ENCODE results near the gene CITED4. TPM values are rescaled to one million over a fixed set of nuclear protein-coding genes. Genes with fewer than 3 reads are reported as not detected.
A peak's percentile ranks its signal among the peaks of the same experiment; 100 is the strongest.

Gene CITED4
- total RNA-seq, 1 donor from 2014 or later: 30.8 TPM

- Mint-ChIP-seq H3K4me1 (ENCODE audit: low read depth) (peaks cover 2% of the 10 kb centered on the region), H3K9me3 (ENCODE audit: low read depth) (peaks cover 21% of the 10 kb centered on the region), H3K4me3 (ENCODE audit: low read depth) (no peak overlapping the region), H3K27ac (no peak overlapping the region), H3K36me3 (ENCODE audit: insufficient read depth) (no peaks in the 10 kb centered on the region), H3K27me3 (peaks cover 6% of the 10 kb centered on the region)
- no peak for TF ChIP-seq CTCF (IDR thresholded peaks at IDR 0.05; ENCODE audit: unreplicated experiment)
- DNase-seq (ENCODE audit: low spot score, unreplicated experiment): no peak
These were observed 31.8 kb upstream of the CITED4 start for GRCh38 chr1:40893946-40894345.

- Mint-ChIP-seq H3K36me3 (ENCODE audit: insufficient read depth) (no peaks in the 10 kb centered on the region), H3K9me3 (ENCODE audit: low read depth) (peaks cover 21% of the 10 kb centered on the region), H3K27me3 (peaks cover 15% of the 10 kb centered on the region), H3K27ac (no peak overlapping the region), H3K4me3 (ENCODE audit: low read depth) (no peak overlapping the region), H3K4me1 (ENCODE audit: low read depth) (no peaks in the 10 kb centered on the region)
- TF ChIP-seq CTCF (IDR thresholded peaks at IDR 0.05; ENCODE audit: unreplicated experiment): no peak
- DNase-seq (ENCODE audit: low spot score, unreplicated experiment): no peak
These were observed 30.2 kb upstream of the CITED4 start for GRCh38 chr1:40892354-40892753.

- DNase-seq (ENCODE audit: low spot score, unreplicated experiment): no peak
- Mint-ChIP-seq H3K27ac (no peak overlapping the region), H3K4me3 (ENCODE audit: low read depth) (no peak overlapping the region), H3K4me1 (ENCODE audit: low read depth) (no peaks in the 10 kb centered on the region), H3K27me3 (peaks cover 27% of the 10 kb centered on the region), H3K36me3 (ENCODE audit: insufficient read depth) (no peaks in the 10 kb centered on the region), H3K9me3 (ENCODE audit: low read depth) (peaks cover 21% of the 10 kb centered on the region)
- no peak for TF ChIP-seq CTCF (IDR thresholded peaks at IDR 0.05; ENCODE audit: unreplicated experiment)
These were observed 28.6 kb upstream of the CITED4 start for GRCh38 chr1:40890771-40891170.

- no peaks in the 10 kb centered on the region for H3K4me1 Mint-ChIP-seq (ENCODE audit: low read depth)
- no peak overlapping the region for H3K4me3 Mint-ChIP-seq (ENCODE audit: low read depth)
- no peak overlapping the region for H3K27ac Mint-ChIP-seq
- DNase-seq (ENCODE audit: low spot score, unreplicated experiment): no peak
- H3K27me3 Mint-ChIP-seq: peaks cover 41% of the 10 kb centered on the region
- no peak for TF ChIP-seq CTCF (IDR thresholded peaks at IDR 0.05; ENCODE audit: unreplicated experiment)
- H3K9me3 Mint-ChIP-seq (ENCODE audit: low read depth): no peaks in the 10 kb centered on the region
- no peaks in the 10 kb centered on the region for H3K36me3 Mint-ChIP-seq (ENCODE audit: insufficient read depth)
These were observed 25.5 kb upstream of the CITED4 start for GRCh38 chr1:40887652-40888051.

- Mint-ChIP-seq H3K27ac (peak overlapping the region; percentile 43), H3K4me1 (ENCODE audit: low read depth) (no peaks in the 10 kb centered on the region), H3K4me3 (ENCODE audit: low read depth) (no peak overlapping the region), H3K36me3 (ENCODE audit: insufficient read depth) (no peaks in the 10 kb centered on the region), H3K27me3 (peaks cover 41% of the 10 kb centered on the region), H3K9me3 (ENCODE audit: low read depth) (no peaks in the 10 kb centered on the region)
- TF ChIP-seq CTCF (IDR thresholded peaks at IDR 0.05; ENCODE audit: unreplicated experiment): no peak
- DNase-seq (ENCODE audit: low spot score, unreplicated experiment): no peak
These were observed 24.8 kb upstream of the CITED4 start for GRCh38 chr1:40887012-40887378.

All from progenitor cell of endocrine pancreas (in vitro differentiated cells).